ENCODE results near the gene MKLN1.
"Not testable (repeated sequence)": the region's sequence is repeated elsewhere in the genome, so short reads cannot be mapped to it uniquely, and the experiment has no call there.

The MKLN1 gene

GRCh38 chr7:131497454-131497853, 169.8 kb downstream of the MKLN1 start:
- in situ Hi-C loops (cut with HindIII; ENCODE audit: low sequenced_read_pairs), result no loop called here

- in situ Hi-C loops (cut with HindIII; ENCODE audit: low sequenced_read_pairs), result no loop called here
Observed at GRCh38 chr7:131498237-131498885, 170.7 kb downstream of the MKLN1 start.

GRCh38 chr7:131499801-131500200, 172.1 kb downstream of the MKLN1 start:
- in situ Hi-C loops (cut with HindIII; ENCODE audit: low sequenced_read_pairs), result no loop called here

- in situ Hi-C loops (cut with HindIII; ENCODE audit: low sequenced_read_pairs), result no loop called here
Observed at GRCh38 chr7:131500357-131500756, 172.7 kb downstream of the MKLN1 start.

GRCh38 chr7:131501422-131501821, 173.7 kb downstream of the MKLN1 start:
- in situ Hi-C loops (cut with HindIII; ENCODE audit: low sequenced_read_pairs), result no loop called here

GRCh38 chr7:131501930-131502685, 174.4 kb downstream of the MKLN1 start:
- in situ Hi-C loops (cut with HindIII; ENCODE audit: low sequenced_read_pairs), result no loop called here

- in situ Hi-C loops (cut with HindIII; ENCODE audit: low sequenced_read_pairs), result no loop called here
Observed at GRCh38 chr7:131502810-131503508, 175.3 kb downstream of the MKLN1 start.

- in situ Hi-C loops (cut with HindIII; ENCODE audit: low sequenced_read_pairs), result no loop called here
Observed at GRCh38 chr7:131503639-131504038, 176.0 kb downstream of the MKLN1 start.

GRCh38 chr7:131504157-131504899, 176.7 kb downstream of the MKLN1 start:
- in situ Hi-C loops (cut with HindIII; ENCODE audit: low sequenced_read_pairs), result no loop called here

GRCh38 chr7:131505037-131505620, 177.5 kb downstream of the MKLN1 start:
- in situ Hi-C loops (cut with HindIII; ENCODE audit: low sequenced_read_pairs), result not testable (repeated sequence)

- in situ Hi-C loops (cut with HindIII; ENCODE audit: low sequenced_read_pairs), result no loop called here
Observed at GRCh38 chr7:131505636-131506557, 178.2 kb downstream of the MKLN1 start.

- in situ Hi-C loops (cut with HindIII; ENCODE audit: low sequenced_read_pairs), result no loop called here
Observed at GRCh38 chr7:131506597-131506996, 178.9 kb downstream of the MKLN1 start.

- in situ Hi-C loops (cut with HindIII; ENCODE audit: low sequenced_read_pairs), result no loop called here
Observed at GRCh38 chr7:131507592-131508331, 180.1 kb downstream of the MKLN1 start.

- in situ Hi-C loops (cut with HindIII; ENCODE audit: low sequenced_read_pairs), result no loop called here
Observed at GRCh38 chr7:131508754-131509486, 181.2 kb downstream of the MKLN1 start.

GRCh38 chr7:131509781-131510180, 182.1 kb downstream of the MKLN1 start:
- in situ Hi-C loops (cut with HindIII; ENCODE audit: low sequenced_read_pairs), result no loop called here

GRCh38 chr7:131511071-131511470, 183.4 kb downstream of the MKLN1 start:
- in situ Hi-C loops (cut with HindIII; ENCODE audit: low sequenced_read_pairs), result no loop called here

- in situ Hi-C loops (cut with HindIII; ENCODE audit: low sequenced_read_pairs), result no loop called here
Observed at GRCh38 chr7:131511774-131512535, 184.3 kb downstream of the MKLN1 start.
